ENCODE results near the gene MTERF4. TPM values are rescaled to one million over a fixed set of nuclear protein-coding genes. Genes with fewer than 3 reads are reported as not detected.

The MTERF4 gene
- total RNA-seq, 1 experiment from 2014 or later, result 32.4 TPM

- Histone ChIP-seq H3K4me3 (ENCODE audit: insufficient read depth, low read depth, low read length) (no peak overlapping the region), H3K36me3 (replicated peaks; ENCODE audit: control insufficient read depth, insufficient read depth, low read length) (no peaks in the 10 kb centered on the region), H3K27me3 (ENCODE audit: control insufficient read depth, insufficient read depth, low read length) (no peaks in the 10 kb centered on the region)
- no peak for DNase-seq
Measured at GRCh38 chr2:241068136-241068941, 33.7 kb downstream of the MTERF4 start.

- H3K27me3 ChIP-seq (ENCODE audit: control insufficient read depth, insufficient read depth, low read length), result no peaks in the 10 kb centered on the region
- no peaks in the 10 kb centered on the region for H3K36me3 ChIP-seq (replicated peaks; ENCODE audit: control insufficient read depth, insufficient read depth, low read length)
Measured at GRCh38 chr2:241067501-241068135, 34.5 kb downstream of the MTERF4 start.

GRCh38 chr2:241066893-241067341, 35.2 kb downstream of the MTERF4 start:
- Histone ChIP-seq H3K36me3 (replicated peaks; ENCODE audit: control insufficient read depth, insufficient read depth, low read length) (no peaks in the 10 kb centered on the region), H3K4me3 (ENCODE audit: insufficient read depth, low read depth, low read length) (no peak overlapping the region), H3K27me3 (ENCODE audit: control insufficient read depth, insufficient read depth, low read length) (no peaks in the 10 kb centered on the region)
- DNase-seq, result peak; percentile 94

More at GRCh38 chr2:241067501-241068135, 34.5 kb downstream of the MTERF4 start:
- peak; percentile 42 for DNase-seq
- no peak overlapping the region for H3K4me3 ChIP-seq (ENCODE audit: insufficient read depth, low read depth, low read length)

- peak; percentile 42 for DNase-seq
- Histone ChIP-seq H3K36me3 (replicated peaks; ENCODE audit: control insufficient read depth, insufficient read depth, low read length) (no peaks in the 10 kb centered on the region), H3K27me3 (ENCODE audit: control insufficient read depth, insufficient read depth, low read length) (no peaks in the 10 kb centered on the region), H3K4me3 (ENCODE audit: insufficient read depth, low read depth, low read length) (no peak overlapping the region)
Measured at GRCh38 chr2:241066171-241066892, 35.8 kb downstream of the MTERF4 start.

GRCh38 chr2:241065355-241065803, 36.7 kb downstream of the MTERF4 start:
- H3K27me3 ChIP-seq (ENCODE audit: control insufficient read depth, insufficient read depth, low read length), result no peaks in the 10 kb centered on the region
- H3K4me3 ChIP-seq (ENCODE audit: insufficient read depth, low read depth, low read length), result no peak overlapping the region
- H3K36me3 ChIP-seq (replicated peaks; ENCODE audit: control insufficient read depth, insufficient read depth, low read length), result no peaks in the 10 kb centered on the region
- DNase-seq, result peak; percentile 52

- DNase-seq, result no peak
- H3K27me3 ChIP-seq (ENCODE audit: control insufficient read depth, insufficient read depth, low read length), result no peaks in the 10 kb centered on the region
Measured at GRCh38 chr2:241064802-241065354, 37.2 kb downstream of the MTERF4 start.

GRCh38 chr2:241064008-241064801, 37.9 kb downstream of the MTERF4 start:
- Histone ChIP-seq H3K27me3 (ENCODE audit: control insufficient read depth, insufficient read depth, low read length) (no peaks in the 10 kb centered on the region), H3K36me3 (replicated peaks; ENCODE audit: control insufficient read depth, insufficient read depth, low read length) (no peaks in the 10 kb centered on the region), H3K4me3 (ENCODE audit: insufficient read depth, low read depth, low read length) (no peak overlapping the region; the same call in 1 of the 2 replicates)
- peak; percentile 93 for DNase-seq

More at GRCh38 chr2:241064802-241065354, 37.2 kb downstream of the MTERF4 start:
- Histone ChIP-seq H3K4me3 (ENCODE audit: insufficient read depth, low read depth, low read length) (no peak overlapping the region), H3K36me3 (replicated peaks; ENCODE audit: control insufficient read depth, insufficient read depth, low read length) (no peaks in the 10 kb centered on the region)

- no peak for DNase-seq
- Histone ChIP-seq H3K27me3 (ENCODE audit: control insufficient read depth, insufficient read depth, low read length) (no peaks in the 10 kb centered on the region), H3K4me3 (ENCODE audit: insufficient read depth, low read depth, low read length) (no peak overlapping the region; the same call in 1 of the 2 replicates), H3K36me3 (replicated peaks; ENCODE audit: control insufficient read depth, insufficient read depth, low read length) (no peaks in the 10 kb centered on the region)
Measured at GRCh38 chr2:241063587-241063986, 38.5 kb downstream of the MTERF4 start.

- peak; percentile 67 for DNase-seq
- no peaks in the 10 kb centered on the region for H3K36me3 ChIP-seq (replicated peaks; ENCODE audit: control insufficient read depth, insufficient read depth, low read length)
- H3K27me3 ChIP-seq (ENCODE audit: control insufficient read depth, insufficient read depth, low read length), result no peaks in the 10 kb centered on the region
- no peak overlapping the region for H3K4me3 ChIP-seq (ENCODE audit: insufficient read depth, low read depth, low read length)
Measured at GRCh38 chr2:241063093-241063551, 39.0 kb downstream of the MTERF4 start.

GRCh38 chr2:241062389-241063092, 39.5 kb downstream of the MTERF4 start:
- DNase-seq, result peak; percentile 47
- H3K4me3 ChIP-seq (ENCODE audit: insufficient read depth, low read depth, low read length), result no peak overlapping the region
- no peaks in the 10 kb centered on the region for H3K36me3 ChIP-seq (replicated peaks; ENCODE audit: control insufficient read depth, insufficient read depth, low read length)
- no peaks in the 10 kb centered on the region for H3K27me3 ChIP-seq (ENCODE audit: control insufficient read depth, insufficient read depth, low read length)

GRCh38 chr2:241061275-241061674, 40.8 kb downstream of the MTERF4 start:
- Histone ChIP-seq H3K27me3 (ENCODE audit: control insufficient read depth, insufficient read depth, low read length) (no peaks in the 10 kb centered on the region), H3K36me3 (replicated peaks; ENCODE audit: control insufficient read depth, insufficient read depth, low read length) (no peaks in the 10 kb centered on the region), H3K4me3 (ENCODE audit: insufficient read depth, low read depth, low read length) (no peak overlapping the region)
- DNase-seq, result no peak

- H3K36me3 ChIP-seq (replicated peaks; ENCODE audit: control insufficient read depth, insufficient read depth, low read length), result no peaks in the 10 kb centered on the region
- H3K27me3 ChIP-seq (ENCODE audit: control insufficient read depth, insufficient read depth, low read length), result no peaks in the 10 kb centered on the region
- DNase-seq, result no peak
- H3K4me3 ChIP-seq (ENCODE audit: insufficient read depth, low read depth, low read length), result no peak overlapping the region
Measured at GRCh38 chr2:241053576-241054251, 48.4 kb downstream of the MTERF4 start.
